Activated T-cell treated with anti-CD3 and anti-CD28 coated beads, Interleukin-2, amount 50 U/mL, for 24 hours (primary cell): ENCODE results near the gene SEMA4D.

Source experiments
- DNase-seq: peaks from one replicate; pipeline ENCODE4 v3.0.0-alpha.2; 2020
- H3K27ac Mint-ChIP-seq: 2 replicates; pipeline ENCODE4 v1.8.0; 2020; ENCODE audit warnings: mild to moderate bottlenecking, mixed read lengths
- H3K27me3 Mint-ChIP-seq: 2 replicates; pipeline ENCODE4 v1.8.0; 2020; ENCODE audit warnings: mixed read lengths
- H3K36me3 Mint-ChIP-seq: 2 replicates; pipeline ENCODE4 v1.8.0; 2020; ENCODE audit warnings: low read depth, mixed read lengths
- H3K4me1 Mint-ChIP-seq: 2 replicates; pipeline ENCODE4 v1.8.0; 2020; ENCODE audit warnings: low read depth, mixed read lengths
- H3K4me3 Mint-ChIP-seq: 2 replicates; pipeline ENCODE4 v1.8.0; 2020; ENCODE audit warnings: mild to moderate bottlenecking, moderate library complexity, mixed read lengths
- H3K9me3 Mint-ChIP-seq: 2 replicates; pipeline ENCODE4 v1.8.0; 2020; ENCODE audit warnings: mixed read lengths

SEMA4D gene

GRCh38 chr9:89497978-89498851, at the start of gene SEMA4D:
Gene SEMA4D, minus strand, starts transcription at chr9:89498113. Its CDS starts 92,657 bp downstream, at chr9:89405456.
- H3K9me3 Mint-ChIP-seq: no peaks in the 10 kb centered on the region
- DNase-seq: peak; percentile 72
- H3K36me3 Mint-ChIP-seq: peaks cover 28% of the 10 kb centered on the region
- peak within 1 kb of the TSS; percentile 95 for H3K4me3 Mint-ChIP-seq
- H3K4me1 Mint-ChIP-seq: peaks cover 79% of the 10 kb centered on the region
- peak within 1 kb of the TSS; percentile 96 for H3K27ac Mint-ChIP-seq
- no peaks in the 10 kb centered on the region for H3K27me3 Mint-ChIP-seq

- Mint-ChIP-seq H3K4me3 (no peak overlapping the region), H3K27ac (no peak overlapping the region), H3K9me3 (peaks cover 8% of the 10 kb centered on the region), H3K36me3 (peaks cover 10% of the 10 kb centered on the region), H3K4me1 (peaks cover 43% of the 10 kb centered on the region), H3K27me3 (no peaks in the 10 kb centered on the region)
- DNase-seq: no peak
These were observed 49.1 kb upstream of the SEMA4D start for GRCh38 chr9:89547000-89547399.

GRCh38 chr9:89544279-89544661, 46.4 kb upstream of the SEMA4D start:
- no peak overlapping the region for H3K27ac Mint-ChIP-seq
- DNase-seq: no peak
- H3K9me3 Mint-ChIP-seq: peaks cover 8% of the 10 kb centered on the region
- peaks cover 10% of the 10 kb centered on the region for H3K36me3 Mint-ChIP-seq
- H3K4me3 Mint-ChIP-seq: no peak overlapping the region
- no peaks in the 10 kb centered on the region for H3K27me3 Mint-ChIP-seq
- peaks cover 55% of the 10 kb centered on the region for H3K4me1 Mint-ChIP-seq

GRCh38 chr9:89543621-89544278, 45.8 kb upstream of the SEMA4D start:
- Mint-ChIP-seq H3K9me3 (peaks cover 8% of the 10 kb centered on the region), H3K4me3 (no peak overlapping the region), H3K36me3 (peaks cover 10% of the 10 kb centered on the region), H3K27ac (no peak overlapping the region), H3K4me1 (peaks cover 55% of the 10 kb centered on the region), H3K27me3 (no peaks in the 10 kb centered on the region)
- no peak for DNase-seq

- Mint-ChIP-seq H3K9me3 (peaks cover 8% of the 10 kb centered on the region), H3K27ac (no peak overlapping the region), H3K27me3 (no peaks in the 10 kb centered on the region), H3K36me3 (peaks cover 10% of the 10 kb centered on the region), H3K4me1 (peaks cover 55% of the 10 kb centered on the region), H3K4me3 (no peak overlapping the region)
- no peak for DNase-seq
These were observed 45.2 kb upstream of the SEMA4D start for GRCh38 chr9:89543111-89543510.

- H3K27me3 Mint-ChIP-seq: no peaks in the 10 kb centered on the region
- peaks cover 8% of the 10 kb centered on the region for H3K9me3 Mint-ChIP-seq
- peaks cover 10% of the 10 kb centered on the region for H3K36me3 Mint-ChIP-seq
- no peak overlapping the region for H3K27ac Mint-ChIP-seq
- H3K4me3 Mint-ChIP-seq: no peak overlapping the region
- peaks cover 59% of the 10 kb centered on the region for H3K4me1 Mint-ChIP-seq
- no peak for DNase-seq
These were observed 44.6 kb upstream of the SEMA4D start for GRCh38 chr9:89542401-89543021.

- Mint-ChIP-seq H3K27ac (no peak overlapping the region), H3K9me3 (peaks cover 8% of the 10 kb centered on the region), H3K36me3 (peaks cover 10% of the 10 kb centered on the region), H3K27me3 (no peaks in the 10 kb centered on the region), H3K4me1 (peaks cover 66% of the 10 kb centered on the region), H3K4me3 (no peak overlapping the region)
- DNase-seq: no peak
These were observed 43.9 kb upstream of the SEMA4D start for GRCh38 chr9:89541798-89542197.

GRCh38 chr9:89539374-89539773, 41.5 kb upstream of the SEMA4D start:
- Mint-ChIP-seq H3K4me3 (no peak overlapping the region), H3K36me3 (no peaks in the 10 kb centered on the region), H3K4me1 (peaks cover 85% of the 10 kb centered on the region), H3K9me3 (no peaks in the 10 kb centered on the region), H3K27me3 (no peaks in the 10 kb centered on the region), H3K27ac (peak overlapping the region; percentile 81)
- no peak for DNase-seq

- no peak for DNase-seq
- Mint-ChIP-seq H3K27ac (peak overlapping the region; percentile 81), H3K27me3 (no peaks in the 10 kb centered on the region), H3K36me3 (no peaks in the 10 kb centered on the region), H3K4me3 (no peak overlapping the region), H3K4me1 (peaks cover 85% of the 10 kb centered on the region), H3K9me3 (no peaks in the 10 kb centered on the region)
These were observed 41.0 kb upstream of the SEMA4D start for GRCh38 chr9:89538871-89539270.

- Mint-ChIP-seq H3K27me3 (no peaks in the 10 kb centered on the region), H3K4me1 (peaks cover 86% of the 10 kb centered on the region), H3K27ac (peak overlapping the region; percentile 95), H3K4me3 (peak overlapping the region; percentile 67), H3K9me3 (no peaks in the 10 kb centered on the region), H3K36me3 (no peaks in the 10 kb centered on the region)
- DNase-seq: no peak
These were observed 39.3 kb upstream of the SEMA4D start for GRCh38 chr9:89537166-89537565.

- Mint-ChIP-seq H3K36me3 (no peaks in the 10 kb centered on the region), H3K27ac (peak overlapping the region; percentile 95), H3K4me1 (peaks cover 88% of the 10 kb centered on the region), H3K27me3 (no peaks in the 10 kb centered on the region), H3K9me3 (no peaks in the 10 kb centered on the region), H3K4me3 (peak overlapping the region; percentile 67)
- no peak for DNase-seq
These were observed 38.7 kb upstream of the SEMA4D start for GRCh38 chr9:89536600-89536999.

- no peaks in the 10 kb centered on the region for H3K9me3 Mint-ChIP-seq
- H3K27me3 Mint-ChIP-seq: no peaks in the 10 kb centered on the region
- H3K27ac Mint-ChIP-seq: peak overlapping the region; percentile 95
- no peak for DNase-seq
- peak overlapping the region; percentile 67 for H3K4me3 Mint-ChIP-seq
- no peaks in the 10 kb centered on the region for H3K36me3 Mint-ChIP-seq
- H3K4me1 Mint-ChIP-seq: peaks cover 89% of the 10 kb centered on the region
These were observed 38.2 kb upstream of the SEMA4D start for GRCh38 chr9:89536145-89536574.

- peak; percentile 35 for DNase-seq
- Mint-ChIP-seq H3K9me3 (no peaks in the 10 kb centered on the region), H3K27ac (peak overlapping the region; percentile 95), H3K4me1 (peaks cover 94% of the 10 kb centered on the region), H3K36me3 (no peaks in the 10 kb centered on the region), H3K4me3 (peak overlapping the region; percentile 67), H3K27me3 (no peaks in the 10 kb centered on the region)
These were observed 37.5 kb upstream of the SEMA4D start for GRCh38 chr9:89535461-89535860.

- H3K36me3 Mint-ChIP-seq: no peaks in the 10 kb centered on the region
- DNase-seq: peak; percentile 37
- no peaks in the 10 kb centered on the region for H3K9me3 Mint-ChIP-seq
- peak overlapping the region; percentile 95 for H3K27ac Mint-ChIP-seq
- no peaks in the 10 kb centered on the region for H3K27me3 Mint-ChIP-seq
- no peak overlapping the region for H3K4me3 Mint-ChIP-seq
- peaks cover 96% of the 10 kb centered on the region for H3K4me1 Mint-ChIP-seq
These were observed 36.8 kb upstream of the SEMA4D start for GRCh38 chr9:89534515-89535287.
